ENCODE data around the gene SNX32.

SNX32 gene

GRCh38 chr11:65866509-65867283, 32.9 kb downstream of the SNX32 start:
- no peak for TF ChIP-seq CTCF (IDR thresholded peaks at IDR 0.05; ENCODE audit: low read depth, low read length, missing control alignments)
- DNase-seq (ENCODE audit: extremely low read depth, low read depth), result no peak
- H3K4me3 ChIP-seq (replicated peaks; ENCODE audit: low read depth, low read length), result no peak overlapping the region

- TF ChIP-seq CTCF (IDR thresholded peaks at IDR 0.05; ENCODE audit: low read depth, low read length, missing control alignments), result no peak
- no peak overlapping the region for H3K4me3 ChIP-seq (replicated peaks; ENCODE audit: low read depth, low read length)
- no peak for DNase-seq (ENCODE audit: extremely low read depth, low read depth)
Observed at GRCh38 chr11:65867284-65868071, 33.7 kb downstream of the SNX32 start.

GRCh38 chr11:65868076-65868667, 34.4 kb downstream of the SNX32 start:
- DNase-seq (ENCODE audit: extremely low read depth, low read depth), result no peak
- no peak for TF ChIP-seq CTCF (IDR thresholded peaks at IDR 0.05; ENCODE audit: low read depth, low read length, missing control alignments)
- no peak overlapping the region for H3K4me3 ChIP-seq (replicated peaks; ENCODE audit: low read depth, low read length)

- no peak overlapping the region for H3K4me3 ChIP-seq (replicated peaks; ENCODE audit: low read depth, low read length)
- TF ChIP-seq CTCF (IDR thresholded peaks at IDR 0.05; ENCODE audit: low read depth, low read length, missing control alignments), result no peak
- no peak for DNase-seq (ENCODE audit: extremely low read depth, low read depth)
Observed at GRCh38 chr11:65868907-65869306, 35.1 kb downstream of the SNX32 start.

GRCh38 chr11:65869643-65870306, 36.0 kb downstream of the SNX32 start:
- H3K4me3 ChIP-seq (replicated peaks; ENCODE audit: low read depth, low read length), result no peak overlapping the region
- DNase-seq (ENCODE audit: extremely low read depth, low read depth), result no peak
- TF ChIP-seq CTCF (IDR thresholded peaks at IDR 0.05; ENCODE audit: low read depth, low read length, missing control alignments), result no peak

- no peak overlapping the region for H3K4me3 ChIP-seq (replicated peaks; ENCODE audit: low read depth, low read length)
- TF ChIP-seq CTCF (IDR thresholded peaks at IDR 0.05; ENCODE audit: low read depth, low read length, missing control alignments), result no peak
- no peak for DNase-seq (ENCODE audit: extremely low read depth, low read depth)
Observed at GRCh38 chr11:65870307-65870658, 36.5 kb downstream of the SNX32 start.
